Renal cortical epithelial cell (primary cell): ENCODE measurements around the gene PRPF6. TPM values are rescaled to one million over a fixed set of nuclear protein-coding genes. Genes with fewer than 3 reads are reported as not detected.
"Not testable (repeated sequence)": the region's sequence is repeated elsewhere in the genome, so short reads cannot be mapped to it uniquely, and the experiment has no call there.

Source experiments
- DNase-seq: peaks from one replicate; pipeline ENCODE4 v3.0.0-alpha.2; 2011; ENCODE audit warnings: low read depth
- total RNA-seq: library from RNA; depleted of rRNA; stranded (reverse); fragments of >200 nt; gene quantifications from 2 replicates; pipeline ENCODE4 v1.2.3, GENCODE V29; 2014

Gene PRPF6
- total RNA-seq, 1 donor from 2014 or later = 94.5 TPM

GRCh38 chr20:63973636-63974401 is 7.1 kb upstream of the PRPF6 start:
- peak; percentile 52 for DNase-seq

- DNase-seq = no peak
Observed at GRCh38 chr20:63974402-63975200, 6.3 kb upstream of the PRPF6 start.

GRCh38 chr20:63976511-63976910 is 4.4 kb upstream of the PRPF6 start:
- not testable (repeated sequence) for DNase-seq

- DNase-seq = no peak
Observed at GRCh38 chr20:63976980-63977738, 3.8 kb upstream of the PRPF6 start.

GRCh38 chr20:63977739-63978276 is 3.1 kb upstream of the PRPF6 start:
- peak; percentile 19 for DNase-seq

GRCh38 chr20:63978319-63979228 is 2.4 kb upstream of the PRPF6 start:
- peak; percentile 47 for DNase-seq

- no peak for DNase-seq
Observed at GRCh38 chr20:63979229-63979556, 1.7 kb upstream of the PRPF6 start.

GRCh38 chr20:63979557-63980316 is 1.2 kb upstream of the PRPF6 start, which contains the start of gene SAMD10:
Gene SAMD10 (minus strand): TSS chr20:63979642. CDS start chr20:63979467, 175 bp downstream.
- DNase-seq = peak; percentile 36

GRCh38 chr20:63980317-63980805 is 571 bp upstream of the PRPF6 start:
- DNase-seq = no peak

- no peak for DNase-seq
Observed at GRCh38 chr20:63982937-63983336, 2.0 kb downstream of the PRPF6 start.

GRCh38 chr20:64000906-64001305 is 20.0 kb downstream of the PRPF6 start:
- no peak for DNase-seq

- no peak for DNase-seq
Observed at GRCh38 chr20:64001607-64002011, 20.7 kb downstream of the PRPF6 start.

- DNase-seq = peak; percentile 16
Observed at GRCh38 chr20:64003960-64004725, 23.2 kb downstream of the PRPF6 start.

- DNase-seq = peak; percentile 10
Observed at GRCh38 chr20:64005394-64005793, 24.5 kb downstream of the PRPF6 start.

GRCh38 chr20:64006490-64006889 is 25.6 kb downstream of the PRPF6 start:
- DNase-seq = no peak

GRCh38 chr20:64006902-64007301 is 26.0 kb downstream of the PRPF6 start:
- no peak for DNase-seq

- no peak for DNase-seq
Observed at GRCh38 chr20:64009811-64010387, 29.0 kb downstream of the PRPF6 start.

GRCh38 chr20:64010711-64011237 is 29.8 kb downstream of the PRPF6 start:
- peak; percentile 34 for DNase-seq

- DNase-seq = no peak
Observed at GRCh38 chr20:64011366-64011779, 30.4 kb downstream of the PRPF6 start.
